HEK293 (cell line): ENCODE results near the gene ANKH.

ENCODE experiments used
- CTCF ChIA-PET: fragments of 350-600 bp; formaldehyde crosslinking; extraction: SDS; loops from one replicate; lab custom pipeline; 2021; ENCODE audit warnings: antibody characterized with exemption; lab: Yijun Ruan, JAX
- POLR2A ChIA-PET: fragments of 300-600 bp; formaldehyde crosslinking; extraction: SDS; loops from one replicate; lab custom pipeline; 2020; ENCODE audit warnings: antibody characterized with exemption, inconsistent platforms; lab: Yijun Ruan, JAX
- H3K27ac ChIP-seq: fragments of 200-500 bp; sonication (Bioruptor generic); 2 replicates; pipeline ENCODE4 v1.5.1; 2014; ENCODE audit warnings: low read depth, low read length, control low read depth, inconsistent platforms; ENCODE audit errors: extremely low read depth
- H3K36me3 ChIP-seq, 2 experiments: fragments of 200-500 bp in 1 of 2; sonication (Bioruptor generic) in 1 of 2; 1 replicate in 1 of 2; 2 replicates in 1 of 2; pipeline ENCODE4 v1.5.1; 2014 to 2017; ENCODE audit warnings: inconsistent platforms in 2 of 2, low read length in 2 of 2; ENCODE audit not compliant: control insufficient read depth in 2 of 2, insufficient read depth in 1 of 2
- H3K4me1 ChIP-seq: fragments of 200-500 bp; sonication (Bioruptor generic); 2 replicates; pipeline ENCODE4 v1.5.1; 2014; ENCODE audit warnings: mild to moderate bottlenecking, low read length, inconsistent platforms; ENCODE audit not compliant: control insufficient read depth, insufficient read depth
- H3K4me3 ChIP-seq: 2 replicates; pipeline ENCODE4 v1.5.1; 2011; ENCODE audit warnings: low read depth, mild to moderate bottlenecking, control low read depth, low read length, moderate library complexity
- H3K9me3 ChIP-seq: fragments of 200-500 bp; sonication (Bioruptor generic); 2 replicates; pipeline ENCODE4 v1.5.1; 2014; ENCODE audit warnings: low read depth, low read length, inconsistent platforms; ENCODE audit not compliant: control insufficient read depth, insufficient read depth
- EGR2 ChIP-seq: fragments of 450-650 bp; formaldehyde crosslinking; IDR thresholded peaks from 2 replicates; pipeline ENCODE4 v1.5.1; 2016; ENCODE audit warnings: low read depth, missing biosample characterization, missing genetic modification characterization
- ZBTB48 ChIP-seq: fragments of 450-650 bp; formaldehyde crosslinking; IDR thresholded peaks from 2 replicates; pipeline ENCODE4 v1.5.1; 2016; ENCODE audit warnings: missing biosample characterization, missing genetic modification characterization
- ZFHX2 ChIP-seq: fragments of 450-650 bp; formaldehyde crosslinking; conservative IDR thresholded peaks from 2 replicates; pipeline ENCODE4 v1.5.1; 2016; ENCODE audit warnings: missing biosample characterization, missing genetic modification characterization
- ZNF157 ChIP-seq: fragments of 450-650 bp; formaldehyde crosslinking; IDR thresholded peaks from 2 replicates; pipeline ENCODE4 v1.5.1; 2016; ENCODE audit warnings: missing biosample characterization, missing genetic modification characterization
- ZNF19 ChIP-seq: fragments of 450-650 bp; formaldehyde crosslinking; IDR thresholded peaks from 2 replicates; pipeline ENCODE4; 2016; ENCODE audit warnings: missing biosample characterization, missing genetic modification characterization, low read depth
- ZNF221 ChIP-seq: fragments of 450-650 bp; formaldehyde crosslinking; IDR thresholded peaks from 2 replicates; pipeline ENCODE4 v1.5.1; 2017; ENCODE audit warnings: missing biosample characterization, missing genetic modification characterization, borderline replicate concordance
- ZNF501 ChIP-seq: fragments of 450-650 bp; formaldehyde crosslinking; IDR thresholded peaks from 2 replicates; pipeline ENCODE4 v1.5.1; 2016; ENCODE audit warnings: missing biosample characterization, missing genetic modification characterization
- ZNF529 ChIP-seq: fragments of 450-650 bp; formaldehyde crosslinking; IDR thresholded peaks from 2 replicates; pipeline ENCODE4 v1.5.1; 2017; ENCODE audit warnings: missing genetic modification characterization, missing biosample characterization; ENCODE audit not compliant: insufficient replicate concordance
- ZNF560 ChIP-seq: fragments of 450-650 bp; formaldehyde crosslinking; IDR thresholded peaks from 2 replicates; pipeline ENCODE4 v1.5.1; 2017; ENCODE audit warnings: missing biosample characterization, missing genetic modification characterization, borderline replicate concordance
- ZNF785 ChIP-seq: fragments of 450-650 bp; formaldehyde crosslinking; IDR thresholded peaks from 2 replicates; pipeline ENCODE4 v1.5.1; 2016; ENCODE audit warnings: missing biosample characterization, missing genetic modification characterization
- TF ChIP-seq, protein P1 (sequence below): fragments of 450-650 bp; formaldehyde crosslinking; IDR thresholded peaks from 2 replicates; pipeline ENCODE4 v1.5.1; 2016; ENCODE audit warnings: missing biosample characterization, missing genetic modification characterization, low read depth
- TF ChIP-seq, protein P2 (sequence below): fragments of 450-650 bp; formaldehyde crosslinking; IDR thresholded peaks from 2 replicates; pipeline ENCODE4 v1.5.1; 2016; ENCODE audit warnings: missing biosample characterization, missing genetic modification characterization
- TF ChIP-seq, protein P3 (sequence below): fragments of 450-650 bp; formaldehyde crosslinking; IDR thresholded peaks from 2 replicates; pipeline ENCODE4 v1.5.1; 2016; ENCODE audit warnings: missing biosample characterization, missing genetic modification characterization

Gene ANKH

DNA sequence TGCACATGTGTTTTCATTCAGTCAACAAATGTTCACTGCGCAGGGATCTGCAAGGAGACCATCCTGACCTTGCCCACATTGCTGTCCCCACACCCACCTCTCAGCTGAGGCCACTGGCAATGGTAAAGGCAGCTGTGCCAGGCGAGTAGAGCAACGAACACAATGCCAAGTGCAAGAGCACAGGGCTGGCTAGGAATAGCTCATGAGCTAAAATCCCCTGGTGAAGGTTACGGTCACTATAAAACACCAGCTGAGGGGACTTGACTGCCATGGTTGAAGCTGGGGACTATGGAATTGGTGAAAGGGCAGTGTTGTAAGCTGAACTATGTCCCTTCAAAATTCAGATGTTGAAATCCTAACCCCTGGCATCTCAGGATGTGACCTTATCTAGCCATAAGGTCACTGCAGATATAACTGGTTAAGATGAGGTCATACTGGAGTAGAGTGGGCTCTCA, 111.0 kb downstream of the ANKH start:
- TF ChIP-seq, protein P1, sequence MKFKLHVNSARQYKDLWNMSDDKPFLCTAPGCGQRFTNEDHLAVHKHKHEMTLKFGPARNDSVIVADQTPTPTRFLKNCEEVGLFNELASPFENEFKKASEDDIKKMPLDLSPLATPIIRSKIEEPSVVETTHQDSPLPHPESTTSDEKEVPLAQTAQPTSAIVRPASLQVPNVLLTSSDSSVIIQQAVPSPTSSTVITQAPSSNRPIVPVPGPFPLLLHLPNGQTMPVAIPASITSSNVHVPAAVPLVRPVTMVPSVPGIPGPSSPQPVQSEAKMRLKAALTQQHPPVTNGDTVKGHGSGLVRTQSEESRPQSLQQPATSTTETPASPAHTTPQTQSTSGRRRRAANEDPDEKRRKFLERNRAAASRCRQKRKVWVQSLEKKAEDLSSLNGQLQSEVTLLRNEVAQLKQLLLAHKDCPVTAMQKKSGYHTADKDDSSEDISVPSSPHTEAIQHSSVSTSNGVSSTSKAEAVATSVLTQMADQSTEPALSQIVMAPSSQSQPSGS (tag by site-specific recombination) = 0 out of 2 replicates have a peak, but pooled peaks have one; percentile 24
- no peak for TF ChIP-seq ZNF560 (tag by site-specific recombination)
- TF ChIP-seq, all 188 proteins: peak for 1
- ChIA-PET POLR2A (no interaction called here), CTCF (interaction anchor here (0.8 kb wide), 1 partner anchor 39 kb away, joined by 3 read pairs; no protein-coding TSS in a partner anchor)
- Histone ChIP-seq H3K27ac (no peak overlapping the region), H3K36me3 (no peaks in the 10 kb centered on the region), H3K9me3 (no peaks in the 10 kb centered on the region), H3K4me1 (no peaks in the 10 kb centered on the region), H3K4me3 (no peak overlapping the region)

DNA sequence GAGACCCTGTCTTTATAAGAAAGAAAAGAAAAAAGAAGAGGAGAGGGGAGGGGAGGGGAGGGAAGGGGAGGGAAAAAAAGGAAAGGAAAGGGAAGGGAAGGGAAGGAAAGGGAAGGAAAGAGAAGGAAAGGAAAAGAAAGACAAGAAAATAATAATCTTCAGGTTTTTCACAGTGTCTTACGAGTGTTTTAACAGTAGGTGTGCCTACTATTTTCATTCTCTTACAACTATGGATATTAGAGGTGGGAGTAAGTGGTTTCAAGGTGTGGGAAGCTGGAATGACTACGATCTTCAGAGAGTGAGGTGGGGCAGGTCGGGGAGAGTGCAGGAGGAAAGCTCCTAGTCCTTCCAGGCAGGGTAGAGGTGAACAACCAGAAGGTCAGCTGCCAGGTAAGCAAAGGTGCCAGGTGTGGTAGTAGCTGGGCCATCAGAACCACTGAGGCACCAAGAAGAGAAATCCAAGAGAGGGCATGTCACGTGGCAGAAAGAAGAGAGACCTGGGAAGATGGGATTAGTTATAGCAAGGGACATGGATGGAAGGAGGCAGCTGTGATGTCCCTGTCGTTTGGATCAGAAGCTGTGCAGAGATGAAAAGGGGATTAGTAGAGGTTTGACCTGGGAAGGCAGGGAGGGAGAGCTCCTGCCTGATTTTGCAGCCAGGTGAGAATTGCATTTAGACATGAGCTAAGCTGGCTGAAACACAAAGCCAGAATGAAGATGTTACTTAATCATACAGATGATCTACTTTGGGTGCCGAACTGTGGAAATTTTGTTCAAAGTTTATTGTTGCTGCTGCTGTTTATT, 111.6 kb downstream of the ANKH start:
- ChIA-PET POLR2A (no interaction called here), CTCF (interaction anchor here (0.8 kb wide), 1 partner anchor 40 kb away, joined by 3 read pairs; no protein-coding TSS in a partner anchor)
- TF ChIP-seq, protein P2, sequence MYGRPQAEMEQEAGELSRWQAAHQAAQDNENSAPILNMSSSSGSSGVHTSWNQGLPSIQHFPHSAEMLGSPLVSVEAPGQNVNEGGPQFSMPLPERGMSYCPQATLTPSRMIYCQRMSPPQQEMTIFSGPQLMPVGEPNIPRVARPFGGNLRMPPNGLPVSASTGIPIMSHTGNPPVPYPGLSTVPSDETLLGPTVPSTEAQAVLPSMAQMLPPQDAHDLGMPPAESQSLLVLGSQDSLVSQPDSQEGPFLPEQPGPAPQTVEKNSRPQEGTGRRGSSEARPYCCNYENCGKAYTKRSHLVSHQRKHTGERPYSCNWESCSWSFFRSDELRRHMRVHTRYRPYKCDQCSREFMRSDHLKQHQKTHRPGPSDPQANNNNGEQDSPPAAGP (tag by site-specific recombination) = no peak
- TF ChIP-seq ZBTB48 (tag by site-specific recombination) = no peak
- 0 out of 2 replicates have a peak, but pooled peaks have one; percentile 18 for TF ChIP-seq ZFHX2
- no peak for TF ChIP-seq ZNF785 (tag by site-specific recombination)
- peak; percentile 71; the same call in 1 of the 2 replicates for TF ChIP-seq EGR2 (tag by site-specific recombination)
- no peak overlapping the region for H3K4me3 ChIP-seq
- H3K4me1 ChIP-seq = no peaks in the 10 kb centered on the region
- no peak overlapping the region for H3K27ac ChIP-seq
- H3K36me3 ChIP-seq = peaks cover 0 to under 1% of the 10 kb centered on the region in 2 experiments; a peak in 1 of 3 replicates
- H3K9me3 ChIP-seq = no peaks in the 10 kb centered on the region

DNA sequence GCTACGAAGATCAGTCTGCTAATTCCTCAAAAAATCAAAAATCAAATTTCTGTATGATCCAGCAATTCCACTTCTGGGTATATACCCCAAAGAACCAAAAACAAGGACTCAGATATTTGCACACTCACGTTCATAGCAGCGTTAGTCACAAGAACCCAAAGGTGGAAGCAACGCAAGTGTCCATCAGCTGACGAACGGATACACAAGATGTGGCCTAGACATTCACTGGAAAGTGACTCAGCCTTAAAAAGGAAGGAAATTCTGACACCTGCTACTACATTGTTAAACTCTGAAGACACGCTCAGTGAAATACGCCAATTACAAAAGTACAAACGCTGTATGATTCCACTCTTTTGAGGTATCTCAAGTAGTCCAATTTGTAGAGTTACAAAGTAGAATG, 113.7 kb downstream of the ANKH start:
- Histone ChIP-seq H3K4me3 (no peak overlapping the region), H3K36me3 (peaks cover 4 to 6% of the 10 kb centered on the region in 2 experiments; a peak in 2 of 3 replicates), H3K27ac (no peak overlapping the region), H3K9me3 (no peaks in the 10 kb centered on the region), H3K4me1 (no peaks in the 10 kb centered on the region)
- ChIA-PET POLR2A (no interaction called here), CTCF (interaction anchor here (0.5 to 2.1 kb wide), 2 partner anchors 31 to 258 kb away, joined by 3 to 9 read pairs; no protein-coding TSS in a partner anchor)
- no peak for TF ChIP-seq ZNF221 (tag by site-specific recombination)

DNA sequence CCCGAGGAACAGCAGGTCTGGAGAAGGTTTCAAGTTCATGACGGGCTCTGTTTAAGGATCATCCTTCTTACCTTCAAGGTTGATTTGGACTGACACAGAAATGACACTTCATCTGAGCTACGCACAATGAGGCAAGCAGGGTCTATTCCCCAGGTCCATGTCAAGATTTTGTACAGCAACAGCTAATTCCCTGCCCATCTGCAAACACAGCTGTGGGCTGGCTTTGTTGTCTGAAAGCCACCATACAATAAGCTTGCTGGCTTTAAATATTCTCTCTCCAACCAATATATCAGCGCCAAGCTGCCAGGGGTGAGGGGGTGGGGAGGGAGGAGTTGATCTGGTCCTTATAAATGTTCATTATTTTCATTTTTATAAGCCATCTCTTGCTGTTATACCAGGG, 115.1 kb downstream of the ANKH start:
- H3K4me1 ChIP-seq = no peaks in the 10 kb centered on the region
- POLR2A ChIA-PET = no interaction called here
- no peak overlapping the region for H3K4me3 ChIP-seq
- TF ChIP-seq, protein P3, sequence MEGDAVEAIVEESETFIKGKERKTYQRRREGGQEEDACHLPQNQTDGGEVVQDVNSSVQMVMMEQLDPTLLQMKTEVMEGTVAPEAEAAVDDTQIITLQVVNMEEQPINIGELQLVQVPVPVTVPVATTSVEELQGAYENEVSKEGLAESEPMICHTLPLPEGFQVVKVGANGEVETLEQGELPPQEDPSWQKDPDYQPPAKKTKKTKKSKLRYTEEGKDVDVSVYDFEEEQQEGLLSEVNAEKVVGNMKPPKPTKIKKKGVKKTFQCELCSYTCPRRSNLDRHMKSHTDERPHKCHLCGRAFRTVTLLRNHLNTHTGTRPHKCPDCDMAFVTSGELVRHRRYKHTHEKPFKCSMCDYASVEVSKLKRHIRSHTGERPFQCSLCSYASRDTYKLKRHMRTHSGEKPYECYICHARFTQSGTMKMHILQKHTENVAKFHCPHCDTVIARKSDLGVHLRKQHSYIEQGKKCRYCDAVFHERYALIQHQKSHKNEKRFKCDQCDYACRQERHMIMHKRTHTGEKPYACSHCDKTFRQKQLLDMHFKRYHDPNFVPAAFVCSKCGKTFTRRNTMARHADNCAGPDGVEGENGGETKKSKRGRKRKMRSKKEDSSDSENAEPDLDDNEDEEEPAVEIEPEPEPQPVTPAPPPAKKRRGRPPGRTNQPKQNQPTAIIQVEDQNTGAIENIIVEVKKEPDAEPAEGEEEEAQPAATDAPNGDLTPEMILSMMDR (tag by site-specific recombination) = no peak
- TF ChIP-seq ZNF19 (tag by site-specific recombination) (no peak), ZNF529 (tag by site-specific recombination) (no peak), ZNF157 (tag by site-specific recombination) (no peak), ZNF501 (tag by site-specific recombination) (no peak)
- H3K9me3 ChIP-seq = no peaks in the 10 kb centered on the region
- H3K36me3 ChIP-seq = peaks cover 4 to 7% of the 10 kb centered on the region in 2 experiments; a peak in 2 of 3 replicates
- H3K27ac ChIP-seq = no peak overlapping the region
- CTCF ChIA-PET = interaction anchor here (1.2 kb wide), 1 partner anchor 259 kb away, joined by 3 read pairs; no protein-coding TSS in a partner anchor
